ENCODE measurements around the gene SNAPC4. TPM values are rescaled to one million over a fixed set of nuclear protein-coding genes. Genes with fewer than 3 reads are reported as not detected.

Gene SNAPC4
- total and polyA plus RNA-seq, 4 donors = 1.6 to 13.9 (median 7.3) TPM

GRCh38 chr9:136379891-136380290, 20.1 kb downstream of the SNAPC4 start:
- Histone ChIP-seq H3K4me1 (ENCODE audit: control insufficient read depth in 1 of 2, insufficient read depth in 2 of 2, low read length in 2 of 2) (no peaks in the 10 kb centered on the region), H3K9me3 (ENCODE audit: control insufficient read depth, low read length) (no peaks in the 10 kb centered on the region), H3K27me3 (ENCODE audit: control insufficient read depth in 1 of 2, insufficient read depth in 2 of 2, low read length in 1 of 2) (no peaks in the 10 kb centered on the region), H3K36me3 (ENCODE audit: control insufficient read depth in 1 of 2, insufficient read depth in 2 of 2, low read length in 1 of 2) (peaks cover 0 to 4% of the 10 kb centered on the region in 2 donors), H3K4me3 (ENCODE audit: low read length in 2 of 2) (no peak overlapping the region), H3K27ac (ENCODE audit: low read depth in 1 of 2, low read length in 2 of 2) (no peak overlapping the region)
- ATAC-seq (ENCODE audit: low FRiP score) = no peak
- WGBS, 2 donors = 91 to 97% methylated on average over 7 to 11 of the region's 11 CpGs
- intact Hi-C loops (cut with DNase I) = no loop called here
- no peak for DNase-seq

GRCh38 chr9:136379401-136379800, 20.6 kb downstream of the SNAPC4 start:
- DNase-seq (no peak), ATAC-seq (ENCODE audit: low FRiP score) (no peak)
- Histone ChIP-seq H3K4me1 (ENCODE audit: control insufficient read depth in 1 of 2, insufficient read depth in 2 of 2, low read length in 2 of 2) (no peaks in the 10 kb centered on the region), H3K27ac (ENCODE audit: low read depth in 1 of 2, low read length in 2 of 2) (no peak overlapping the region), H3K36me3 (ENCODE audit: control insufficient read depth in 1 of 2, insufficient read depth in 2 of 2, low read length in 1 of 2) (peaks cover 0 to 4% of the 10 kb centered on the region in 2 donors), H3K9me3 (ENCODE audit: control insufficient read depth, low read length) (no peaks in the 10 kb centered on the region), H3K27me3 (ENCODE audit: control insufficient read depth in 1 of 2, insufficient read depth in 2 of 2, low read length in 1 of 2) (no peaks in the 10 kb centered on the region), H3K4me3 (ENCODE audit: low read length in 2 of 2) (no peak overlapping the region)
- 91 to 92% methylated on average over 11 of the region's 11 CpGs for WGBS, 2 donors
- intact Hi-C loops (cut with DNase I) = no loop called here

- Histone ChIP-seq H3K9me3 (ENCODE audit: control insufficient read depth, low read length) (no peaks in the 10 kb centered on the region), H3K36me3 (ENCODE audit: control insufficient read depth in 1 of 2, insufficient read depth in 2 of 2, low read length in 1 of 2) (peaks cover 0 to 4% of the 10 kb centered on the region in 2 donors), H3K27ac (ENCODE audit: low read depth in 1 of 2, low read length in 2 of 2) (no peak overlapping the region), H3K27me3 (ENCODE audit: control insufficient read depth in 1 of 2, insufficient read depth in 2 of 2, low read length in 1 of 2) (no peaks in the 10 kb centered on the region), H3K4me1 (ENCODE audit: control insufficient read depth in 1 of 2, insufficient read depth in 2 of 2, low read length in 2 of 2) (no peaks in the 10 kb centered on the region), H3K4me3 (ENCODE audit: low read length in 2 of 2) (no peak overlapping the region)
- intact Hi-C loops (cut with DNase I) = no loop called here
- 84 to 87% methylated on average over 9 to 18 of the region's 18 CpGs for WGBS, 2 donors
- ATAC-seq (ENCODE audit: low FRiP score) (no peak), DNase-seq (no peak)
Measured at GRCh38 chr9:136379003-136379287, 21.0 kb downstream of the SNAPC4 start.

- no peak overlapping the region for H3K27ac ChIP-seq (ENCODE audit: low read depth in 1 of 2, low read length in 2 of 2)
- H3K4me1 ChIP-seq (ENCODE audit: control insufficient read depth in 1 of 2, insufficient read depth in 2 of 2, low read length in 2 of 2) = no peaks in the 10 kb centered on the region
- 80 to 86% methylated on average over 25 to 28 of the region's 28 CpGs for WGBS, 2 donors
- DNase-seq = no peak
- no peaks in the 10 kb centered on the region for H3K27me3 ChIP-seq (ENCODE audit: control insufficient read depth in 1 of 2, insufficient read depth in 2 of 2, low read length in 1 of 2)
- no peak overlapping the region for H3K4me3 ChIP-seq (ENCODE audit: low read length in 2 of 2)
- intact Hi-C loops (cut with DNase I) = no loop called here
- peaks cover 0 to 4% of the 10 kb centered on the region in 2 donors for H3K36me3 ChIP-seq (ENCODE audit: control insufficient read depth in 1 of 2, insufficient read depth in 2 of 2, low read length in 1 of 2)
- no peak for ATAC-seq (ENCODE audit: low FRiP score)
- no peaks in the 10 kb centered on the region for H3K9me3 ChIP-seq (ENCODE audit: control insufficient read depth, low read length)
Measured at GRCh38 chr9:136378170-136379002, 21.6 kb downstream of the SNAPC4 start.

- no peak for ATAC-seq (ENCODE audit: low FRiP score)
- no peaks in the 10 kb centered on the region for H3K9me3 ChIP-seq (ENCODE audit: control insufficient read depth, low read length)
- H3K4me1 ChIP-seq (ENCODE audit: control insufficient read depth in 1 of 2, insufficient read depth in 2 of 2, low read length in 2 of 2) = no peaks in the 10 kb centered on the region
- no peaks in the 10 kb centered on the region for H3K27me3 ChIP-seq (ENCODE audit: control insufficient read depth in 1 of 2, insufficient read depth in 2 of 2, low read length in 1 of 2)
- intact Hi-C loops (cut with DNase I) = no loop called here
- 87 to 90% methylated on average over 28 to 32 of the region's 32 CpGs for WGBS, 2 donors
- no peak overlapping the region for H3K4me3 ChIP-seq (ENCODE audit: low read length in 2 of 2)
- H3K27ac ChIP-seq (ENCODE audit: low read depth in 1 of 2, low read length in 2 of 2) = no peak overlapping the region
- H3K36me3 ChIP-seq (ENCODE audit: control insufficient read depth in 1 of 2, insufficient read depth in 2 of 2, low read length in 1 of 2) = peaks cover 0 to 1% of the 10 kb centered on the region in 2 donors
- no peak for DNase-seq
Measured at GRCh38 chr9:136377341-136378169, 22.4 kb downstream of the SNAPC4 start.

GRCh38 chr9:136376457-136376856, 23.5 kb downstream of the SNAPC4 start:
- H3K36me3 ChIP-seq (ENCODE audit: control insufficient read depth in 1 of 2, insufficient read depth in 2 of 2, low read length in 1 of 2) = no peaks in the 10 kb centered on the region
- no peaks in the 10 kb centered on the region for H3K27me3 ChIP-seq (ENCODE audit: control insufficient read depth in 1 of 2, insufficient read depth in 2 of 2, low read length in 1 of 2)
- no peaks in the 10 kb centered on the region for H3K9me3 ChIP-seq (ENCODE audit: control insufficient read depth, low read length)
- no peak for DNase-seq
- no peak overlapping the region for H3K4me3 ChIP-seq (ENCODE audit: low read length in 2 of 2)
- H3K27ac ChIP-seq (ENCODE audit: low read depth in 1 of 2, low read length in 2 of 2) = no peak overlapping the region
- no peak for ATAC-seq (ENCODE audit: low FRiP score)
- intact Hi-C loops (cut with DNase I) = no loop called here
- 73 to 83% methylated on average over 6 to 8 of the region's 8 CpGs for WGBS, 2 donors
- H3K4me1 ChIP-seq (ENCODE audit: control insufficient read depth in 1 of 2, insufficient read depth in 2 of 2, low read length in 2 of 2) = no peaks in the 10 kb centered on the region

GRCh38 chr9:136375096-136375495, 24.9 kb downstream of the SNAPC4 start:
- intact Hi-C loops (cut with DNase I) = no loop called here
- no peaks in the 10 kb centered on the region for H3K36me3 ChIP-seq (ENCODE audit: control insufficient read depth in 1 of 2, insufficient read depth in 2 of 2, low read length in 1 of 2)
- ATAC-seq (ENCODE audit: low FRiP score) (no peak), DNase-seq (no peak)
- H3K4me1 ChIP-seq (ENCODE audit: control insufficient read depth in 1 of 2, insufficient read depth in 2 of 2, low read length in 2 of 2) = no peaks in the 10 kb centered on the region
- no peaks in the 10 kb centered on the region for H3K9me3 ChIP-seq (ENCODE audit: control insufficient read depth, low read length)
- 93% methylated on average over 12 of the region's 12 CpGs for WGBS, 2 donors
- H3K4me3 ChIP-seq (ENCODE audit: low read length in 2 of 2) = no peak overlapping the region
- no peaks in the 10 kb centered on the region for H3K27me3 ChIP-seq (ENCODE audit: control insufficient read depth in 1 of 2, insufficient read depth in 2 of 2, low read length in 1 of 2)
- H3K27ac ChIP-seq (ENCODE audit: low read depth in 1 of 2, low read length in 2 of 2) = no peak overlapping the region

- Histone ChIP-seq H3K27me3 (ENCODE audit: control insufficient read depth in 1 of 2, insufficient read depth in 2 of 2, low read length in 1 of 2) (no peaks in the 10 kb centered on the region), H3K27ac (ENCODE audit: low read depth in 1 of 2, low read length in 2 of 2) (no peak overlapping the region), H3K4me1 (ENCODE audit: control insufficient read depth in 1 of 2, insufficient read depth in 2 of 2, low read length in 2 of 2) (no peaks in the 10 kb centered on the region), H3K9me3 (ENCODE audit: control insufficient read depth, low read length) (no peaks in the 10 kb centered on the region), H3K4me3 (ENCODE audit: low read length in 2 of 2) (no peak overlapping the region), H3K36me3 (ENCODE audit: control insufficient read depth in 1 of 2, insufficient read depth in 2 of 2, low read length in 1 of 2) (no peaks in the 10 kb centered on the region)
- 90 to 94% methylated on average over 14 of the region's 14 CpGs for WGBS, 2 donors
- intact Hi-C loops (cut with DNase I) = no loop called here
- ATAC-seq (ENCODE audit: low FRiP score) (no peak), DNase-seq (no peak)
Measured at GRCh38 chr9:136374183-136374575, 25.8 kb downstream of the SNAPC4 start.

All from aorta (tissue), 5 donors.